GM19023 (cell line): ENCODE measurements around the gene CDK6.
"Not testable (repeated sequence)": the region's sequence is repeated elsewhere in the genome, so short reads cannot be mapped to it uniquely, and the experiment has no call there.

Source experiments
- ATAC-seq: cut with Tn5 transposase; IDR thresholded peaks from one replicate; pipeline ENCODE4 v1.9.1; 2021; ENCODE audit warnings: mild to moderate bottlenecking, moderate library complexity; ENCODE audit not compliant: unreplicated experiment

Gene CDK6

GRCh38 chr7:92604517-92604916 lies 231.9 kb downstream of the CDK6 start:
- not testable (repeated sequence) for ATAC-seq

GRCh38 chr7:92603089-92603445 lies 233.3 kb downstream of the CDK6 start:
- ATAC-seq = no peak

- ATAC-seq = no peak
Observed at GRCh38 chr7:92602352-92603088, 233.9 kb downstream of the CDK6 start.

- ATAC-seq = no peak
Observed at GRCh38 chr7:92598310-92598981, 237.9 kb downstream of the CDK6 start.

GRCh38 chr7:92595281-92595680 lies 241.1 kb downstream of the CDK6 start:
- no peak for ATAC-seq

- ATAC-seq = no peak
Observed at GRCh38 chr7:92594746-92595145, 241.6 kb downstream of the CDK6 start.

- no peak for ATAC-seq
Observed at GRCh38 chr7:92590711-92591310, 245.6 kb downstream of the CDK6 start.

- ATAC-seq = no peak
Observed at GRCh38 chr7:92589056-92589455, 247.3 kb downstream of the CDK6 start.

- no peak for ATAC-seq
Observed at GRCh38 chr7:92588561-92588960, 247.8 kb downstream of the CDK6 start.

GRCh38 chr7:92586841-92587240 lies 249.5 kb downstream of the CDK6 start:
- no peak for ATAC-seq

GRCh38 chr7:92586403-92586802 lies 250.0 kb downstream of the CDK6 start:
- no peak for ATAC-seq

GRCh38 chr7:92584953-92585352 lies 251.4 kb downstream of the CDK6 start:
- ATAC-seq = no peak

- ATAC-seq = no peak
Observed at GRCh38 chr7:92582948-92583347, 253.4 kb downstream of the CDK6 start.

GRCh38 chr7:92576296-92576695 lies 260.1 kb downstream of the CDK6 start:
- no peak for ATAC-seq

- ATAC-seq = no peak
Observed at GRCh38 chr7:92569137-92569536, 267.2 kb downstream of the CDK6 start.

GRCh38 chr7:92567460-92567859 lies 268.9 kb downstream of the CDK6 start:
- ATAC-seq = no peak

- no peak for ATAC-seq
Observed at GRCh38 chr7:92563345-92563744, 273.0 kb downstream of the CDK6 start.

GRCh38 chr7:92560602-92561001 lies 275.8 kb downstream of the CDK6 start:
- no peak for ATAC-seq

- no peak for ATAC-seq
Observed at GRCh38 chr7:92557808-92558362, 278.5 kb downstream of the CDK6 start.

- no peak for ATAC-seq
Observed at GRCh38 chr7:92557249-92557648, 279.1 kb downstream of the CDK6 start.
